Dermis microvascular lymphatic vessel endothelial cell (primary cell): Measurements from ENCODE around the gene TRO. TPM values are rescaled to one million over a fixed set of nuclear protein-coding genes. Genes with fewer than 3 reads are reported as not detected.

Experiments used
- DNase-seq, 2 donors: peaks; one replicate each; pipeline versions ENCODE4 v3.0.0 to v3.0.0-alpha.2; 2010; ENCODE audit warnings: low read depth in 2 of 2
- total RNA-seq: library from RNA; depleted of rRNA; stranded (reverse); fragments of >200 nt; gene quantifications from 2 replicates; pipeline ENCODE4 v1.2.1, GENCODE V29; 2014

Gene TRO
- total RNA-seq, 1 donor from 2014 or later, result 1.2 TPM

- DNase-seq, result no peak
Observed at GRCh38 chrX:54964766-54965497, 44.3 kb downstream of the TRO start.

- no peak for DNase-seq
Observed at GRCh38 chrX:54977387-54977786, 56.8 kb downstream of the TRO start.

DNA sequence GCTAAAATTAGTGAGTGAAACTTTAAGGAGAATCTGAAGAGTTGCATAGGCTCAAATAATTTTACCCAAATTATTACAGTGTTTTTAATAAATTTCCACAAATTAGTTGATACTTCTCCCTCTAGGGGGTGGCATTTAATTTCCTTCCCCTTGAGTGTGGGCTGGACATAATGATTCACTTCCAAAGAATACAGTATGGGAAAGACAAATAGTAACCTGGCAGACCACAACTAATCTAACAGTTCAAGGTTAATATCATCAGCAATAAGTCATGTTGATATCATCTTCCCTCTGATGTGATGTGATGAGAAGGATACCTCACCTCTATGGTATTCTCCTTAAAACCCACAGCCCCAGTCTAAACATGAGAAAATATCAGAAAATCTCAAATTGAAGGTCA, 57.8 kb downstream of the TRO start:
- DNase-seq, result no peak

DNA sequence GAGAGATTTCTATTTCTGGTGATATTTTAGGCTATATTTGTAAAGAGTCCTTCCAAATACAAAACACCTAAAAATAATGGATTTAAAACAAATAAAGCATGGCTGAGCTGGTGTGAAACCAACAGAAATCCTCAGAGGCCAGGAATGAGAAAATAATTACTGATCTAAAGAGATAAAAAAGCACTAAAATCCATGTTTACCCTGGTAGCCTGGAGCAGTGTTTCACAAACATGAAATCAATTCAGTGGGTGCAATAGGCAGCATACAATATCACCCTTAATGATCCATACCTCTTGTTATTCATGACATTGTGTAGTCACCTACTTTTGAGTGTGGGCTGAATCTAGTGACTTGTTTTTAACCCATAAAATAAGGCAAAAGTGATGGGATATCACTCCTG, 58.8 kb downstream of the TRO start:
- no peak for DNase-seq

DNA sequence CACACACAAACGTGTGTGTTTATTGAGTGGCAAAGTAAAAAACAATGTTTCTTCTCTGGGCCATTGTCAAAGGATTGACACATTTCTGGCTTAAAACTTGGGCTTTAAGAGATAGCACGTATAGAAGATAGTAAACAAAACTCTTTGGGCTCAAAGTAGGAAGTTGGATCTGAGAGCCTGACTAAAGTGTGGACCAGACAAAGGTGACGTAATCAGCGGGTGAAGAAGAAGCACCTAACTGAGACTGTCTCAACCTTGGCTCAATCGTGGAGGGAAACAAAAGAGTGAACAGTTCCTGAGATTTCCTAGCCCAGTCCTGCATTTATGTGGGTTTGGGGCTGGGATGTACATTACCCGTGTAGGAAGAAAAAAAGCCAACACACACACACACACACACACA, 59.7 kb downstream of the TRO start:
- DNase-seq, result no peak

Other genes with a start within 250 kb of the TRO start
- gene ITIH6, start 122.6 kb upstream of the TRO start, total RNA-seq, result not detected in 2 replicates
- gene MAGED2, start 113.1 kb upstream of the TRO start, total RNA-seq, result 144 and 263 TPM in 2 replicates
- 0.13 TPM in 2 replicates for gene PFKFB1, start 73.4 kb downstream of the TRO start, total RNA-seq
- gene APEX2, start 79.5 kb downstream of the TRO start, total RNA-seq, result 6.2 and 8.2 TPM in 2 replicates
- gene ALAS2, start 110.2 kb downstream of the TRO start, total RNA-seq, result not detected in 2 replicates
- not detected in 2 replicates for gene PAGE2B, start 154.2 kb downstream of the TRO start, total RNA-seq
- not detected in 2 replicates for gene PAGE2, start 168.2 kb downstream of the TRO start, total RNA-seq